ENCODE results near the gene CDK11B.
"Not testable (repeated sequence)": the region's sequence is repeated elsewhere in the genome, so short reads cannot be mapped to it uniquely, and the experiment has no call there.

DNA sequence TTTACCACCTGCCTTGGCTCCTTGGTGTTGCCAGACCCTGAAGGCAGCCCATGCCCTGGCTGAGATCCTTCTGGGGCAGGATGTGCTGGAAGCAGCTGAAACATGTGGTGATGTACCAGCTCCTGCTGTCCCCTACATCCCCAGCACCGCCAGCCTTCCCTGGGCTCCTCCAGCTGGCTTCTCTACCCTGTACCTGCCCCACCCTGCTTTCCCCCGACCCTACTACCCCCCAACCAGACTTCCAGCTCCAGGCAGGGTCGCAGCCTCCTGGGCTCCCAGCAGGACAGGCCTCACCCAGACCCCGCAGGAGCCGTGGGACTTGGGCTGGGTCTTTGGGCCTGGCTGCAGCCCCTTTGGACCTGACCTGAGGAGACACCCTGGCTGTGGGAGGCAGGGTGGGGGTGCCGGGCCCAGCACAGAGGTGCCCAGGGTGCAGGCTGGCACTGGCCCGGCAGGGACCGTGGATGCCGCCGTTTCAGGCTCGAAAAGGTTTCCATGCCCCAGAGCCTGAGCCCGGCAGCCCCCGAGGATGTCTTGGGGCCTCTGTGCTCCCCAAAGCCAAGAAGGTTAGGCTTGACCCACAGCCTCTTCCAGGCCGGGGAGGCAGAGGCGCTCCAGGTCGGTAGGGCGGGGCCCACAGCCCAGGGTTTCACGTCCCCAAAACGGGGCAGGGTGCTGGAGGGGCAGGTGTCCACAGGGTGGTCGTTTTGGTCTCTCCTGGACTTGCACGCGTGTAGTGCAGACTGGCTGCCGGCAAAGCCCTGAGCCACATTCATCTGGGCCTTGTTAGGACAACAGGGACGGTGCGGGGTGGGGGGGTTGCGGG, 38.8 kb upstream of the CDK11B start:
- TF ChIP-seq, protein P1, sequence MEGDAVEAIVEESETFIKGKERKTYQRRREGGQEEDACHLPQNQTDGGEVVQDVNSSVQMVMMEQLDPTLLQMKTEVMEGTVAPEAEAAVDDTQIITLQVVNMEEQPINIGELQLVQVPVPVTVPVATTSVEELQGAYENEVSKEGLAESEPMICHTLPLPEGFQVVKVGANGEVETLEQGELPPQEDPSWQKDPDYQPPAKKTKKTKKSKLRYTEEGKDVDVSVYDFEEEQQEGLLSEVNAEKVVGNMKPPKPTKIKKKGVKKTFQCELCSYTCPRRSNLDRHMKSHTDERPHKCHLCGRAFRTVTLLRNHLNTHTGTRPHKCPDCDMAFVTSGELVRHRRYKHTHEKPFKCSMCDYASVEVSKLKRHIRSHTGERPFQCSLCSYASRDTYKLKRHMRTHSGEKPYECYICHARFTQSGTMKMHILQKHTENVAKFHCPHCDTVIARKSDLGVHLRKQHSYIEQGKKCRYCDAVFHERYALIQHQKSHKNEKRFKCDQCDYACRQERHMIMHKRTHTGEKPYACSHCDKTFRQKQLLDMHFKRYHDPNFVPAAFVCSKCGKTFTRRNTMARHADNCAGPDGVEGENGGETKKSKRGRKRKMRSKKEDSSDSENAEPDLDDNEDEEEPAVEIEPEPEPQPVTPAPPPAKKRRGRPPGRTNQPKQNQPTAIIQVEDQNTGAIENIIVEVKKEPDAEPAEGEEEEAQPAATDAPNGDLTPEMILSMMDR (IDR thresholded peaks at IDR 0.05) = not testable (repeated sequence)
- TF ChIP-seq POLR2A, EP300 (IDR thresholded peaks at IDR 0.05): not testable (repeated sequence)

All from ovary (tissue), 3 donors.